CD14-positive monocyte (primary cell): ENCODE measurements around the gene RPL23. TPM values are rescaled to one million over a fixed set of nuclear protein-coding genes. Genes with fewer than 3 reads are reported as not detected.

Experiments
- DNase-seq, 3 donors: peaks; one replicate each; pipeline ENCODE4 v3.0.0-alpha.2; 2011 to 2022
- H2AFZ ChIP-seq: 2 replicates; pipeline ENCODE4 v1.6.0; 2012; ENCODE audit warnings: mild to moderate bottlenecking, low read depth, low read length, inconsistent platforms; ENCODE audit not compliant: insufficient read depth, poor library complexity, severe bottlenecking
- H3K27ac ChIP-seq, 2 donors: 1 replicate in 1 of 2; 2 replicates in 1 of 2; pipeline ENCODE4 v1.5.1; 2012 to 2013; ENCODE audit warnings: low read length in 2 of 2, control low read depth in 1 of 2, inconsistent platforms in 1 of 2, low read depth in 1 of 2, mild to moderate bottlenecking in 1 of 2
- H3K27me3 ChIP-seq, 2 donors: one replicate each; pipeline versions ENCODE4 v1.6.0 to v1.6.1; 2011 to 2013; ENCODE audit warnings: low read length in 2 of 2; ENCODE audit not compliant: control insufficient read depth in 2 of 2, insufficient read depth in 2 of 2
- H3K36me3 ChIP-seq, 2 donors: replicated peaks in 1 of 2; 1 replicate in 1 of 2; 2 replicates in 1 of 2; pipeline versions ENCODE4 v1.5.1 to v1.6.1; 2012 to 2013; ENCODE audit warnings: low read length in 2 of 2, control low read depth in 1 of 2, inconsistent platforms in 1 of 2, mild to moderate bottlenecking in 1 of 2; ENCODE audit not compliant: insufficient read depth in 2 of 2, control insufficient read depth in 1 of 2
- H3K4me1 ChIP-seq, 2 donors: 1 replicate in 1 of 2; 2 replicates in 1 of 2; pipeline versions ENCODE4 v1.5.1 to v1.6.1; 2012 to 2013; ENCODE audit warnings: low read length in 2 of 2, control low read depth in 1 of 2, inconsistent platforms in 1 of 2, mild to moderate bottlenecking in 1 of 2, moderate library complexity in 1 of 2; ENCODE audit not compliant: insufficient read depth in 2 of 2, control insufficient read depth in 1 of 2
- H3K4me2 ChIP-seq: replicated peaks from 2 replicates; pipeline ENCODE3; 2012; ENCODE audit warnings: low read length, moderate library complexity, mild to moderate bottlenecking; ENCODE audit not compliant: poor library complexity, severe bottlenecking; ENCODE audit errors: extremely low read depth
- H3K4me3 ChIP-seq, 3 experiments: fragments of 200-600 bp in 1 of 3; sonication (generic) in 1 of 3; replicated peaks in 1 of 3; 1 replicate in 2 of 3; 2 replicates in 1 of 3; pipeline ENCODE4 v1.5.1; 2011 to 2013; ENCODE audit warnings: low read length in 3 of 3, mild to moderate bottlenecking in 3 of 3, control low read depth in 2 of 3, low read depth in 2 of 3, inconsistent platforms in 1 of 3, moderate library complexity in 1 of 3
- H3K79me2 ChIP-seq: 2 replicates; pipeline ENCODE4 v1.6.0; 2012; ENCODE audit warnings: mild to moderate bottlenecking, control low read depth, inconsistent platforms, low read length, moderate library complexity; ENCODE audit not compliant: insufficient read depth
- H3K9ac ChIP-seq: 2 replicates; pipeline ENCODE4 v1.6.0; 2017; ENCODE audit warnings: low read length, mild to moderate bottlenecking; ENCODE audit not compliant: insufficient read depth, poor library complexity, severe bottlenecking
- H3K9me3 ChIP-seq, 2 donors: replicated peaks in 1 of 2; 1 replicate in 1 of 2; 2 replicates in 1 of 2; pipeline versions ENCODE4 v1.5.1 to v1.6.1; 2012 to 2013; ENCODE audit warnings: low read length in 2 of 2, control low read depth in 1 of 2; ENCODE audit not compliant: control insufficient read depth in 1 of 2, insufficient read depth in 1 of 2
- H4K20me1 ChIP-seq: 2 replicates; pipeline ENCODE4 v1.6.0; 2012; ENCODE audit warnings: mild to moderate bottlenecking, low read length, control low read depth, moderate library complexity; ENCODE audit not compliant: insufficient read depth
- H3K27ac Mint-ChIP-seq, 7 donors: one replicate each; pipeline ENCODE4 v1.8.0; 2020; ENCODE audit warnings: mild to moderate bottlenecking in 7 of 7, mixed read lengths in 7 of 7, moderate library complexity in 6 of 7, inconsistent platforms in 2 of 7
- H3K27me3 Mint-ChIP-seq, 3 donors: one replicate each; pipeline ENCODE4 v1.8.0; 2021 to 2022; ENCODE audit warnings: low read depth in 3 of 3, mild to moderate bottlenecking in 3 of 3, mixed read lengths in 3 of 3, moderate library complexity in 3 of 3, inconsistent platforms in 1 of 3
- H3K36me3 Mint-ChIP-seq, 2 donors: one replicate each; pipeline ENCODE4 v1.8.0; 2020; ENCODE audit warnings: mixed read lengths in 2 of 2, inconsistent platforms in 1 of 2, mild to moderate bottlenecking in 1 of 2
- H3K4me1 Mint-ChIP-seq: one replicate; pipeline ENCODE4 v1.8.0; 2020; ENCODE audit warnings: mild to moderate bottlenecking, mixed read lengths
- H3K4me3 Mint-ChIP-seq, 2 donors: one replicate each; pipeline ENCODE4 v1.8.0; 2020; ENCODE audit warnings: mild to moderate bottlenecking in 2 of 2, mixed read lengths in 2 of 2, moderate library complexity in 1 of 2
- H3K9me3 Mint-ChIP-seq, 7 donors: one replicate each; pipeline ENCODE4 v1.8.0; 2020 to 2022; ENCODE audit warnings: mixed read lengths in 7 of 7, mild to moderate bottlenecking in 6 of 7, moderate library complexity in 6 of 7, inconsistent platforms in 2 of 7
- WGBS: methylation state at CpG from one replicate; pipeline ENCODE4 v1.1.5; 2013; ENCODE audit warnings: missing lambda C conversion rate; ENCODE audit not compliant: insufficient coverage; 5-methylcytosine and 5-hydroxymethylcytosine counted together
- intact Hi-C, 2 donors: fragments of 100-400 bp; cut with micrococcal nuclease; formaldehyde crosslinking; loops; one replicate each; pipeline versions ENCODE4 v1.15.0 to v1.15.1; 2023
- polyA plus RNA-seq, 3 donors: library from polyadenylated mRNA; depleted of rRNA in 1 of 3; unstranded in 2 of 3; stranded (reverse) in 1 of 3; fragments of 300-500 nt in 2 of 3; fragments of >200 nt in 1 of 3; fragmentation: Illumina TruSeq in 2 of 3; gene quantifications; 1 replicate in 2 of 3; 2 replicates in 1 of 3; pipeline ENCODE4 v1.2.3, GENCODE V29; 2012 to 2021
- TF ChIP-seq, protein P1 (sequence below): fragments of 200-600 bp; IDR thresholded peaks from one replicate; pipeline ENCODE4 v1.8.0; 2022; ENCODE audit warnings: antibody characterized with exemption, mild to moderate bottlenecking

RPL23 gene
- polyA plus RNA-seq, 3 donors = 561 to 1,701 (median 618) TPM

DNA sequence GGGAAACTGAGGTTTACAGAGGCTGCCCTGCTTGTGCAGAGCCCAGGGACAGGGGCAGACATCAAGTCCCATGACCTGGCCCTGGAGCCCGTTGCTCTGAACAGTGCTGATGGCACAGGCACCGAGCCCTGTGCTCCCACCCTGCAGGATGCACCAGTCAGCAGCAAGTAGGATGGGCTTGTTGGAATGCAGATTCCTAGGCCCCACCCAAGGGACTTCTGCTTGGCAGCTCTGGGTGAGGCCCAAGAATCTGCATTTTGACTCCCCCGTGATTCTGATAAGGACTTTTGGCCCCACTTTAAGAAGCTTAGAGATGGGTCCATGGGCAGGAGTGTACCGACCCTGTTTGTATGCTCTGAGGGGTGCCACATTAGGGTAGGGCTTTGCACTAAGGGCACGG, 39.6 kb upstream of the RPL23 start:
- no peaks in the 10 kb centered on the region for H3K27me3 ChIP-seq
- intact Hi-C loops = no loop called here
- Mint-ChIP-seq H3K9me3 (no peaks in the 10 kb centered on the region), H3K27me3 (peaks cover 0 to 1% (median 0%) of the 10 kb centered on the region in 3 donors), H3K27ac (peak overlapping the region in 1 of 7 donors; percentile 42), H3K36me3 (peaks cover 62 to 90% of the 10 kb centered on the region in 2 donors), H3K4me3 (no peak overlapping the region), H3K4me1 (peaks cover 34% of the 10 kb centered on the region)
- no peak overlapping the region for H3K4me2 ChIP-seq
- H3K4me1 ChIP-seq = peaks cover 15 to 30% of the 10 kb centered on the region in 2 donors
- TF ChIP-seq, protein P1, sequence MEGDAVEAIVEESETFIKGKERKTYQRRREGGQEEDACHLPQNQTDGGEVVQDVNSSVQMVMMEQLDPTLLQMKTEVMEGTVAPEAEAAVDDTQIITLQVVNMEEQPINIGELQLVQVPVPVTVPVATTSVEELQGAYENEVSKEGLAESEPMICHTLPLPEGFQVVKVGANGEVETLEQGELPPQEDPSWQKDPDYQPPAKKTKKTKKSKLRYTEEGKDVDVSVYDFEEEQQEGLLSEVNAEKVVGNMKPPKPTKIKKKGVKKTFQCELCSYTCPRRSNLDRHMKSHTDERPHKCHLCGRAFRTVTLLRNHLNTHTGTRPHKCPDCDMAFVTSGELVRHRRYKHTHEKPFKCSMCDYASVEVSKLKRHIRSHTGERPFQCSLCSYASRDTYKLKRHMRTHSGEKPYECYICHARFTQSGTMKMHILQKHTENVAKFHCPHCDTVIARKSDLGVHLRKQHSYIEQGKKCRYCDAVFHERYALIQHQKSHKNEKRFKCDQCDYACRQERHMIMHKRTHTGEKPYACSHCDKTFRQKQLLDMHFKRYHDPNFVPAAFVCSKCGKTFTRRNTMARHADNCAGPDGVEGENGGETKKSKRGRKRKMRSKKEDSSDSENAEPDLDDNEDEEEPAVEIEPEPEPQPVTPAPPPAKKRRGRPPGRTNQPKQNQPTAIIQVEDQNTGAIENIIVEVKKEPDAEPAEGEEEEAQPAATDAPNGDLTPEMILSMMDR = no peak
- DNase-seq = no peak
- peak overlapping the region; percentile 1 to 50 for H3K27ac ChIP-seq
- WGBS = 85% methylated on average over 4 of the region's 5 CpGs
- no peak overlapping the region for H2AFZ ChIP-seq
- no peak overlapping the region for H3K4me3 ChIP-seq
- no peak overlapping the region for H3K9ac ChIP-seq
- H3K9me3 ChIP-seq = no peaks in the 10 kb centered on the region
- H4K20me1 ChIP-seq = peaks cover 99% of the 10 kb centered on the region
- peaks cover 75% of the 10 kb centered on the region for H3K79me2 ChIP-seq
- H3K36me3 ChIP-seq = peaks cover 83 to 96% of the 10 kb centered on the region in 2 donors

DNA sequence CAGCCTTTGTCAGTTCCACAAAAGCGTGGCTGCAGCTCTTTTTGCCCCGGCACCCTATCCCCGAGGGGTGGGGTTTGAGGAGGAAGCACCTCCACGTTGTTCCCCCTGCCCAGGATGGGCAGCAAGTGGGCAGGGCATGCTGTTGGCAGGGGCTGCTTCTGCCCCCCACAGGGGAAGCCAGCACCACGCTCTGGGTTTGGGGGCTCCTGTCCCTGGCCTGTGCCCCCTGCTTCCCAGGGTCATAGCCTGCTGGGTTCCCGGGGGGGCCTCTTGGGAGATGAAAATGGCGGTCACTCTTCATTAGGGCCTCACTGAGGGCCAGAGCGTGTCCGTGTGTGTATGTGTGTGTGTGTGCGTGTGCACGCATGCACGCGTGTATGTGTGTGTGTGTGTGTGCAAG, 39.1 kb upstream of the RPL23 start:
- H3K27ac Mint-ChIP-seq = peak overlapping the region in 1 of 7 donors; percentile 30
- DNase-seq = no peak
- WGBS = 62% methylated on average over 6 of the region's 13 CpGs
- Histone ChIP-seq H4K20me1 (peaks cover 99% of the 10 kb centered on the region), H3K27ac (peak overlapping the region in 1 of 2 donors; percentile 14), H3K27me3 (no peaks in the 10 kb centered on the region), H2AFZ (no peak overlapping the region), H3K9ac (no peak overlapping the region), H3K9me3 (no peaks in the 10 kb centered on the region), H3K36me3 (peaks cover 85 to 99% of the 10 kb centered on the region in 2 donors), H3K4me2 (no peak overlapping the region), H3K4me3 (no peak overlapping the region), H3K79me2 (peaks cover 75% of the 10 kb centered on the region), H3K4me1 (peaks cover 11 to 26% of the 10 kb centered on the region in 2 donors)
- intact Hi-C loops = no loop called here
- peaks cover 0 to 1% (median 0%) of the 10 kb centered on the region in 3 donors for H3K27me3 Mint-ChIP-seq
- H3K4me3 Mint-ChIP-seq = no peak overlapping the region
- TF ChIP-seq, protein P1 = no peak
- H3K36me3 Mint-ChIP-seq = peaks cover 63 to 92% of the 10 kb centered on the region in 2 donors
- no peaks in the 10 kb centered on the region for H3K9me3 Mint-ChIP-seq
- peaks cover 29% of the 10 kb centered on the region for H3K4me1 Mint-ChIP-seq
